ENCODE results near the gene MAP2K5.

DNA sequence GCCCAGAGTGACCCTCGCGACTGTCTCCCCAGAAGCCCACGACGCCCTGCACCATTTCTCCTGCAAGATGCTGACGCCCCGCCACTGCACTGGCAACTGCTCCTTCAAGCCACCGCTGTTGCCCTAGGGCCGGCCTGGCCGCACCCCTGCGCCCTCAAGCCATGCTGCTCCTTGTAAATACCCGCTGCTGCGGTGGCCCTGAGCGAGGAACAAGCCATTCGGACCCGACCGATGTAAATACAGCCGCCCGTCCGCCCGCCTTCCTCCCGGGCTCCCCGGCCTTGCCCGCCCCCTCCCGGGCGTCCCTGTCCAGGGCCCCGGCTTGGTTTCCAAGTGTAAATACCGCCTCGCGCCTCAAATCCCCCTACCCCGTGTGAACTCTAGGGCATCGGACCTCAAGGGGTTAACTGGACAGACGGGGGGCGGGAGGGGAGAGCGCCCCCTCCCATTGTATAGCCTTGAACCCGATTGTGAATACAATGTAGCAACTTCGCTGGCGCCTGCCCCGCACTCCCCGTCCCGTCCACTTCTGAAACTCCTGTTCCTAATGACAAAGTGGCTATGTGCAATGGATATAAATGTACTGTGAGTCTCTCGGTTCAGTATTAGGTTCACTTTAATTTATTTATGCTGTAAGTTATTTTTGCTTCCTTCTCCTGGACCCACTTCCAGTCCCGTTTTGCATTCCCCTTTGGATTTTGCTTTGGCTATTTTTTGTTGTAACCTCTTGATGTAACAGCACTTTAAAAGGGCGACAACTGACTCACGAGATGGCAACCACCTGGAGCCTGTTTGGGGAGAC lies 291.4 kb downstream of the MAP2K5 start:
- TF ChIP-seq ISL1 (CRISPR knock-in tag; IDR thresholded peaks at IDR 0.05) (no peak), SNAI2 (CRISPR knock-in tag; IDR thresholded peaks at IDR 0.05) (no peak), CSDC2 (CRISPR knock-in tag; IDR thresholded peaks at IDR 0.05) (no peak), ESRRG (CRISPR knock-in tag; IDR thresholded peaks at IDR 0.05) (no peak), ZFP3 (CRISPR knock-in tag; IDR thresholded peaks at IDR 0.05) (no peak), ZNF70 (CRISPR knock-in tag; IDR thresholded peaks at IDR 0.05) (no peak), ZNF8 (CRISPR knock-in tag; IDR thresholded peaks at IDR 0.05) (no peak), TCF4 (CRISPR knock-in tag; IDR thresholded peaks at IDR 0.05; ENCODE audit: borderline replicate concordance) (no peak), ZFP30 (CRISPR knock-in tag; IDR thresholded peaks at IDR 0.05) (no peak)
- TF ChIP-seq, protein P1, sequence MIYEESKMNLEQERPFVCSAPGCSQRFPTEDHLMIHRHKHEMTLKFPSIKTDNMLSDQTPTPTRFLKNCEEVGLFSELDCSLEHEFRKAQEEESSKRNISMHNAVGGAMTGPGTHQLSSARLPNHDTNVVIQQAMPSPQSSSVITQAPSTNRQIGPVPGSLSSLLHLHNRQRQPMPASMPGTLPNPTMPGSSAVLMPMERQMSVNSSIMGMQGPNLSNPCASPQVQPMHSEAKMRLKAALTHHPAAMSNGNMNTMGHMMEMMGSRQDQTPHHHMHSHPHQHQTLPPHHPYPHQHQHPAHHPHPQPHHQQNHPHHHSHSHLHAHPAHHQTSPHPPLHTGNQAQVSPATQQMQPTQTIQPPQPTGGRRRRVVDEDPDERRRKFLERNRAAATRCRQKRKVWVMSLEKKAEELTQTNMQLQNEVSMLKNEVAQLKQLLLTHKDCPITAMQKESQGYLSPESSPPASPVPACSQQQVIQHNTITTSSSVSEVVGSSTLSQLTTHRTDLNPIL (CRISPR knock-in tag; IDR thresholded peaks at IDR 0.05; ENCODE audit: low read depth): no peak
- TF ChIP-seq, protein P2, sequence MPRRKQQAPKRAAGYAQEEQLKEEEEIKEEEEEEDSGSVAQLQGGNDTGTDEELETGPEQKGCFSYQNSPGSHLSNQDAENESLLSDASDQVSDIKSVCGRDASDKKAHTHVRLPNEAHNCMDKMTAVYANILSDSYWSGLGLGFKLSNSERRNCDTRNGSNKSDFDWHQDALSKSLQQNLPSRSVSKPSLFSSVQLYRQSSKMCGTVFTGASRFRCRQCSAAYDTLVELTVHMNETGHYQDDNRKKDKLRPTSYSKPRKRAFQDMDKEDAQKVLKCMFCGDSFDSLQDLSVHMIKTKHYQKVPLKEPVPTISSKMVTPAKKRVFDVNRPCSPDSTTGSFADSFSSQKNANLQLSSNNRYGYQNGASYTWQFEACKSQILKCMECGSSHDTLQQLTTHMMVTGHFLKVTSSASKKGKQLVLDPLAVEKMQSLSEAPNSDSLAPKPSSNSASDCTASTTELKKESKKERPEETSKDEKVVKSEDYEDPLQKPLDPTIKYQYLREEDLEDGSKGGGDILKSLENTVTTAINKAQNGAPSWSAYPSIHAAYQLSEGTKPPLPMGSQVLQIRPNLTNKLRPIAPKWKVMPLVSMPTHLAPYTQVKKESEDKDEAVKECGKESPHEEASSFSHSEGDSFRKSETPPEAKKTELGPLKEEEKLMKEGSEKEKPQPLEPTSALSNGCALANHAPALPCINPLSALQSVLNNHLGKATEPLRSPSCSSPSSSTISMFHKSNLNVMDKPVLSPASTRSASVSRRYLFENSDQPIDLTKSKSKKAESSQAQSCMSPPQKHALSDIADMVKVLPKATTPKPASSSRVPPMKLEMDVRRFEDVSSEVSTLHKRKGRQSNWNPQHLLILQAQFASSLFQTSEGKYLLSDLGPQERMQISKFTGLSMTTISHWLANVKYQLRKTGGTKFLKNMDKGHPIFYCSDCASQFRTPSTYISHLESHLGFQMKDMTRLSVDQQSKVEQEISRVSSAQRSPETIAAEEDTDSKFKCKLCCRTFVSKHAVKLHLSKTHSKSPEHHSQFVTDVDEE (CRISPR knock-in tag; IDR thresholded peaks at IDR 0.05): no peak
- TF ChIP-seq, protein P3, sequence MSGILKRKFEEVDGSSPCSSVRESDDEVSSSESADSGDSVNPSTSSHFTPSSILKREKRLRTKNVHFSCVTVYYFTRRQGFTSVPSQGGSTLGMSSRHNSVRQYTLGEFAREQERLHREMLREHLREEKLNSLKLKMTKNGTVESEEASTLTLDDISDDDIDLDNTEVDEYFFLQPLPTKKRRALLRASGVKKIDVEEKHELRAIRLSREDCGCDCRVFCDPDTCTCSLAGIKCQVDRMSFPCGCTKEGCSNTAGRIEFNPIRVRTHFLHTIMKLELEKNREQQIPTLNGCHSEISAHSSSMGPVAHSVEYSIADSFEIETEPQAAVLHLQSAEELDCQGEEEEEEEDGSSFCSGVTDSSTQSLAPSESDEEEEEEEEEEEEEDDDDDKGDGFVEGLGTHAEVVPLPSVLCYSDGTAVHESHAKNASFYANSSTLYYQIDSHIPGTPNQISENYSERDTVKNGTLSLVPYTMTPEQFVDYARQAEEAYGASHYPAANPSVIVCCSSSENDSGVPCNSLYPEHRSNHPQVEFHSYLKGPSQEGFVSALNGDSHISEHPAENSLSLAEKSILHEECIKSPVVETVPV (CRISPR knock-in tag; IDR thresholded peaks at IDR 0.05): no peak
- TF ChIP-seq, protein P4, sequence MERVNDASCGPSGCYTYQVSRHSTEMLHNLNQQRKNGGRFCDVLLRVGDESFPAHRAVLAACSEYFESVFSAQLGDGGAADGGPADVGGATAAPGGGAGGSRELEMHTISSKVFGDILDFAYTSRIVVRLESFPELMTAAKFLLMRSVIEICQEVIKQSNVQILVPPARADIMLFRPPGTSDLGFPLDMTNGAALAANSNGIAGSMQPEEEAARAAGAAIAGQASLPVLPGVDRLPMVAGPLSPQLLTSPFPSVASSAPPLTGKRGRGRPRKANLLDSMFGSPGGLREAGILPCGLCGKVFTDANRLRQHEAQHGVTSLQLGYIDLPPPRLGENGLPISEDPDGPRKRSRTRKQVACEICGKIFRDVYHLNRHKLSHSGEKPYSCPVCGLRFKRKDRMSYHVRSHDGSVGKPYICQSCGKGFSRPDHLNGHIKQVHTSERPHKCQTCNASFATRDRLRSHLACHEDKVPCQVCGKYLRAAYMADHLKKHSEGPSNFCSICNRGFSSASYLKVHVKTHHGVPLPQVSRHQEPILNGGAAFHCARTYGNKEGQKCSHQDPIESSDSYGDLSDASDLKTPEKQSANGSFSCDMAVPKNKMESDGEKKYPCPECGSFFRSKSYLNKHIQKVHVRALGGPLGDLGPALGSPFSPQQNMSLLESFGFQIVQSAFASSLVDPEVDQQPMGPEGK (CRISPR knock-in tag; IDR thresholded peaks at IDR 0.05; ENCODE audit: borderline replicate concordance): no peak
